T1000 (cell line): ENCODE data around the gene PRR12.

ENCODE experiments used
- DNase-seq: peaks from one replicate; lab custom pipeline; 2025; ENCODE audit warnings: mixed read lengths; lab: John Stamatoyannopoulos, UW

The PRR12 gene

DNA sequence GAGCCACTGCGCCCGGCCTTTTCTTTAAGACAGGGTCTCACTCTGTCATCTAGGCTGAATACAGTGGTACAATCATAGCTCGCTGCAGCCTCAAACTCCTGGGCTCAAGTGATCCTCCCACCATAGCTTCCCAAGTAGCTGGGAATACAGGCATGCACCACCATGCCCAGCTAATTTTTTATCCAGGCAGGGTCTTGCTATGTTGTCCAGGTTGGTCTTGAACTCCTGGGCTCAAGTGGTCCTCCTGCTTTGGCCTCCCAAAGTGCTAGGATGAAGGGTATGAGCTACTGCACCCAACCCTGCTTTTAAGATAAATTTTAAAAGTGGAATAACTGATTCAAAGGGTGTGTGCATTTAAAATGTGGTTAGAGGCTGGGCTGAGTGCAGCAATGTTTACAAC is 24.7 kb upstream of the PRR12 start:
- DNase-seq = no peak

- no peak for DNase-seq
Observed at GRCh38 chr19:49567861-49568441, 23.0 kb upstream of the PRR12 start.

DNA sequence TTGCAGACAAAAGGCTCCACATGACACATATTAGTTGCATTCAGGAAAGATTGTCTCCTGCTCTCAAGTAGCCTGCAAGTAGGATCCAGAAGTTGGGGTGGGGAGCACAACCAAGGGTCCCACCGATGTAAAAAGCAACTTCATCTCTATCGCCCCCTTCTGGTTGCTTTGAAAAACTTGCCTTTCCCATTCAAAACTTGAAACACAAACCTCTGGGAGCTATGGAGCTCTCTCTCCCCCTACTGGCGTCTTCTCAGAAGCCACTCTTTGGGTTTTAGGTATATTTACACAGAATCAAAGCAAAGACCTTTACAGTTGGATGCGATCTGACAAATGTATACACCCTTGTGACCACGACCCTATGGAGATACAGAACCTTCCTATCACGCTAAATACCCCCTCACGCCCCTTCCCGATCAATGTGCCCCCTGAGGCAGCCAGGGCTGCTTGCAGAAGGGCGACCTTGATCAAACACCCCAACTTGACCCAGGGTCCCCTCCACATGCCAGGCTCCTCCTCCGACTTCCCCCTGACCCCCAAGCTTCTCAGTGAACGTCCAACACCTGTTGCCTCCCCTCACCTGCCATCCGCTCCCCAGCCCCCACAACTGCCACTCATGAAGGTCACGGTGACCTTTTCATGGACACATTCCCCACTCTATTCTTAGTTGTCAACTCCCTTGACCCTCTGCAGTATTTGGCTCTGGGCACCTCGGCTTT is 20.7 kb upstream of the PRR12 start:
- peak; percentile 23 for DNase-seq

DNA sequence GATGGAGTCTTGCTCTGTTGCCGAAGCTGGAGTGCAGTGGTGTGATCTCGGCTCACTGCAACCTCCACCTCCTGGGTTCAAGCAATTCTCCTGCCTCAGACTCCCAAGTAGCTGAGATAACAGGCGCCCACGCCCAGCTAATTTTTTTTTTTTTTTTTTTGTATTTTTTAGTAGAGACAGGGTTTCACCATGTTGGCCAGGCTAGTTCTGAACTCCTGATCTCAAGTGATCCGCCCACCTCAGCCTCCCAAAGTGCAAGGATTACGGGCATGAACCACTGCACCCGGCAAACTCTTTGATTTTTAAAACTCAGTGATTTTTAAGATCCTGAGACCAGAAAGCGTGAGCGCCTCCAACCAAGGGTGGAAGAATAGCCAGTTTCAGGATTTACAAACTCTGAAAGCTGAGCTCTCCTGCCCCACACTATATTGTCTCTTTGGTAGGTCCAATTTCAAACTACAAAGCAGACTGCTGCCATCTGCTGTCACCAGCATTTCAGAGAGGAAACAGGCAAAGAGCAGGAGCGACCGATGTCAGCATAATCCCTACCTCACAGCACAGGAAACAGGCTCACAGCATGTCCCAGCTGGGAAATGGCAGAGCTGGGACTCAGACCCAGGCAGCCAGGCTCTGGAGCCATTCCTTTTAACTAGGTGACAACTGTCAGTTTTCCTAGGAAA is 19.8 kb upstream of the PRR12 start:
- no peak for DNase-seq

- no peak for DNase-seq
Observed at GRCh38 chr19:49573009-49573408, 18.0 kb upstream of the PRR12 start.

GRCh38 chr19:49573425-49573824 is 17.6 kb upstream of the PRR12 start:
- DNase-seq = no peak

- no peak for DNase-seq
Observed at GRCh38 chr19:49574206-49574755, 16.7 kb upstream of the PRR12 start.

GRCh38 chr19:49579193-49579592 is 11.8 kb upstream of the PRR12 start:
- no peak for DNase-seq

DNA sequence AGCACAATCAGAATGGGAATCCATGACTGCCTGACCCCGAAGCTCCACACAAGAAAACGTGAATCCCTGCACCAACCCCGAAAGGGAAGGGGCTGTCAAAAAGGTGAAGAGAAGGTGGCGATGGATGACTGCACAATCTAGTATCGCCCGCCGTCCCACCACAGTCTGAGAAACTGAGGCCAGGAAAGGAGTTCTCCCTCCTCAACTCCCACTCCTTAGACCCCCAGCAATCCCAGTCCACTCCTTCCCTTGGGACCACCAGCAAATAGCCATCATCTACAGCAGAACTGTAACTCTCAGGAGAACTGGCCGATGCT is 11.1 kb upstream of the PRR12 start:
- DNase-seq = no peak

DNA sequence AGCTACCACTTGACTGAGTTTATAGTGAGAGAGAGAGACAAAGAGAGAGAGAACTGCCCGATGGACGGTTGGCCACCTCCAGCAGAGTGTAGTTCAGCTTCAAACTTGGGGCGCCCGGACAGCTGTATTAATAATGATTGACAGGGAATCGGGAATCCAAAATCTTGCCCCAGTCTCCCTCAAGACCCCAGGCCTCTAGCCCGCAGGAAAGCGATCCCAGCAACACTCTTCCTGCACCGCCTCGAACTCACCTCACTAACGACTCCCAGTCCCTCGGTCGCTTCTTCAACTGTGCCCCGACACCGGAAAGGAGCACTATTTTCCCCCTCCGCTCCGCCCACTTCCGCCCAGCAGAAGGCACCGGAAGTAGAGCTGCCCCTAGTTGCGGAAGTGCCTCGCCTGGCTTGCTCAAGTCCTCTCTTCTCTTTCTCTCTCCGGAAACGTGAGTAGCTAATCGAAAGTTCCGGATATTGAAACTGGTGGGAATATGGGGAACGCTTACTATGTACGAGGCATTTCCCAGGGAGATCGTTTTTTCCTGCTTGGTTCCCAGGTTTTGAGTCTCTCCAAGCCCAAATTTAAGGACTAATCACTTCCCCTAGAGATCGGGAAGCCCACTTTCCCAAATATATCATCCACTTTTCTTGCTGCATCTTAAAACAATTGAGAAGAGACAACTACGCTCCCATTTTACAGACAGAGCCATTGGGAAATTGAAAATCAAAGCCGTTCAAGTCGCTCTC is 10.5 kb upstream of the PRR12 start, which contains the start of gene NOSIP:
TSS of gene NOSIP (minus strand) at position 293 of the 743 bp plus-strand sequence. CDS start 19,865 bp downstream, outside the sequence.
- DNase-seq = peak; percentile 82

- no peak for DNase-seq
Observed at GRCh38 chr19:49581007-49581508, 9.9 kb upstream of the PRR12 start, which contains the start of gene PRRG2. PRRG2 (plus strand) TSS chr19:49581316; CDS start chr19:49583220, 1,904 bp downstream.

DNA sequence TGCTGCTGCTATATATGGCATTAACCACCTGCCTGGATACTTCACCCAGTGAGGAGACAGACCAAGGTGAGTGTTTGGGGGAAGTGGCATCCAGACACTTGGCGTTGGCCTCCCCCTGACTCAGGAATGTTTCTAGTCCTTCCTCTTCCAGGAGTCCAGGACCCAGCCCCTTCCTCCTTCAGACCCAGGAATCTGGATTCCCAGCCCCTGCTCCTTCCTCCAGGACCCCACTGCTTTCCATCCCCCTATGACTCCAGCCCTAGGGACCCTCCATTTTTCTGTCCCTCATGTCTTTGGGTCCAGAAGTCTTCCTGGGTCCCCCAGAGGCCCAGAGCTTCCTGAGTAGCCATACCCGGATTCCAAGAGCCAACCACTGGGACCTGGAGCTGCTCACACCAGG is 7.7 kb upstream of the PRR12 start:
- no peak for DNase-seq

GRCh38 chr19:49585023-49585422 is 6.0 kb upstream of the PRR12 start:
- DNase-seq = no peak

DNA sequence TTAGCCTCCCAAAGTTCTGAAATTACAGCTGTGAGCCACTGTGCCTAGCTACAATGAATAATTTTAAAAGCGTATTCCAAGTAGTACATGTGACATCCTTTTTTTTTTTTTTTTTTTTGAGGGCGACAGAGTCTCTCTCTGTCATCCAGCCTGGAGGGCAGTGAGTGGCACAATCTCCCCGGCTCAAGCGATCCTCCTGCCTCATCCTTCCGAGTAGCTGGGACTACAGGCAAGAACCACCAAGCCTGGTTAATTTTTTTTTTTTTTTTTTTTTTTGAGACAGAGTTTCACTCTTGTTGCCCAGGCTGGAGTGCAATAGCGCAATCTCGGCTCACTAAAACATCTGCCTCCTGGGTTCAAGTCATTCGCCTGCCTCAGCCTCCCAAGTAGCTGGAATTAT is 3.8 kb upstream of the PRR12 start:
- DNase-seq = no peak

DNA sequence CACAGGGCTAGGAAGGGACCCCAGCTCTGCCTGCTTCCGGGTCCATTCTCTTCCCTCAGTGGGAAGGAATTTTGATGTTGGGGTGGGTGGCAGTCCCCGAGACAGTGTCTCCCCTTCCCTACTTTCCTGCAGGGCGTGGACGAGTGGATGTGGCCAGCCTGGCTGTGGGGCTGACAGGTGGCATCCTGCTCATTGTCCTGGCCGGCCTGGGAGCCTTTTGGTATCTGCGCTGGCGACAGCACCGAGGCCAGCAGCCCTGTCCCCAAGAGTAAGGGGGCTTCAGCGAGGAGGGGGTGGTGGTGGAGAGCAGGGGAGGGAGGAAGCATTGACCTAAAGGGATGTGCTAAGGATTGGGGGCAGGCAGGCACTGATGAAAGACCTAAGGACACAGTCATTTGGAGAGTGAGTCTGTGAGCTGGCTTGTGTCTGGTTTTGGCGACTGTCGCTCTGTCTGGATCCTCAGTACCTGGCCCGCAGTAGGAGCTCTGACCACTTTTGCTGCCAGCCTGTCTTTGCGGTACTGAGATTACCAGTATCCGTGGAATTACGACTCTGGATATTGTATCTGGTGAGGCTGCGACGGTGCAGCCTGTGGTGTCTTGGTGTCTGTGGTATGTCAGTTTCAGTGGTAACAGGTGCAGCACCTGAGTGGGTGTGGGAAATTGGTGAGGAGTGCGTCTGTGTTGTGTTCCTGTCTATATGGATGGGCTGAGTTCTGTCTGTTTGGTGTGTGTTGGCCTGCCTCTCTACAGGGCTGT is 2.4 kb upstream of the PRR12 start:
- no peak for DNase-seq

- DNase-seq = no peak
Observed at GRCh38 chr19:49589502-49589905, 1.5 kb upstream of the PRR12 start.

GRCh38 chr19:49590071-49590970 is 661 bp upstream of the PRR12 start:
- peak; percentile 90 for DNase-seq

DNA sequence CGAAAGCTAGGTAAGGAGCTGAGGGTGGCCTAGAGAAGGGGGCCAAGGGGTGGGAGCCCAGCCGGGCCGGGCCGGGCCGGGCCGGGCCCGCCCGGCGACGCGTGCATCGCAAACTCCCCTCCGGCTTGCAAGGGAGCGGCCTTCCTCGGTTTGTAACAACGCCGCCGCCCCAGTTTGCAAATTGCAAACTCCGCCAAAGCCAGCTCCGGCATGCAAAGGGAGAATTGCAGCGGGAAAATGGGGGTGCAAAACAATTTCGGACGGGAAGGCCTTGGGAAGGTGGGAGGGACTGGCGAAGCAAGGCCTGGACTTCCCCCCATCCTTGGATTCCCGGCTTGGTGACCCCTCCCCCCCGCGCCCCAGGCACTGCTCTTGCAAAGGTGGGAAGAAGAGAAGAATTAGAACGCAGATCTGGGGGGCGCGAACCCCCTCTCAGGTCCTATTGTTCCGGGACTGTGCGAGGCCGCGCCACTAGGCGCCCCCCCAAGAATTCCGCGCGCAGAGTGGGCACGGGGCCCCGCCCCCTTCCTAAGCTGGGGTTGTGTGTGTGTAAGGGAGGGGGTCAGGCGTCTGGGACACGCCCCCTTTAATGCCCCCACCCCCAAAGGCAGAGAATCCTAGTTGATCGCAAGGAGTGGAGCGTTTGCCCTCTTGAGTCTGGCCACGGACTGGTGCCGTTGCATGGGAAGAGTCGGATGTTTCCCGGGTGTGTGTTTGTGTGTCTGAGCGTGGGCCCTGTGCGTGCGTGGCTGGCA is 926 bp downstream of the PRR12 start:
- peak; percentile 18 for DNase-seq

DNA sequence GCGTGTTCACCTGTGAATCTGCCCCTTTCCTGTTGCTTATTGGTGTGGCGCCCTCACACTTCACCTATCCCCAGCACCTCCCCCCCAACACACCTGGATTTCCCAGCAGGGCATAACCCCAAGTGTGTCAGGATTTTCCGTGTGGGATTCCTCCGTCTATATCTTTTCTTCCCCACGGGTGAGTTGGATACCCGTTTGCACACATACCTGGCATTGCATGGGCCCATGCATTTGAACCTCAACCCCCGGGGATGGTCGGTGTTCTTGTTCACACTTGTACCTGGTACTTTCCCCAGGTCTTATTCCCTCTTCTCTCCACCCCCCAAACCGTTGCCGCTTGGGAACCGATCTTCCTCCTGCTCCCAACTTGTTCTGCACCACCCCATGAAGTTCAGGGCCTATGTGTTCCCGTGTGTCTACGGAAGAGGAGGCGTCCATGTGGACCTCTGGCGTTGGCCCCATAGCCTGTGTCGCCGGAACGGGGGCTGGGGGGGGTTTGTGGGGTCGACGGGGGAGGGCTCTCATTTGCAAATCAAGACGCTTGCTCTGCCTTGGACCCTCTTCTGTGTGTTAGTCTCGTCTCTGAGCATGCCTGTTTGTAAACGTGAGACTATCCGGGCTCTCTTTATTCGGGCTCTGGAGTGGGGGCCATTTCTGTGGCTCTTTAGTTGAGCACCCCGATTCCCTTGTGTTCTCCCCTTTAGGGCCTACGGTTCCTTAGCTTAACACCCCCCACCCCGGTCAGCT is 1.7 kb downstream of the PRR12 start:
- DNase-seq = no peak
